ENCODE measurements around the gene CPXM1. TPM values are rescaled to one million over a fixed set of nuclear protein-coding genes. Genes with fewer than 3 reads are reported as not detected.
"Not testable (repeated sequence)": the region's sequence is repeated elsewhere in the genome, so short reads cannot be mapped to it uniquely, and the experiment has no call there.

The CPXM1 gene
- total and polyA plus RNA-seq, 2 donors (not counting 3 experiments of a cell fraction or from before 2014, with no cell fraction given): 18.9 to 20.3 TPM

- no peak overlapping the region for H3K9ac ChIP-seq (replicated peaks; ENCODE audit: extremely low read depth, insufficient read depth, low read length)
- dilution Hi-C loops (cut with MboI; ENCODE audit: extremely low pct_ligation_motif_present, low sequenced_read_pairs) (no loop called here), intact Hi-C loops (cut with micrococcal nuclease) (no loop called here)
- peaks cover 2% of the 10 kb centered on the region in 2 experiments for H3K27me3 ChIP-seq (ENCODE audit: control insufficient read depth in 2 of 2, insufficient read depth in 2 of 2, low read length in 2 of 2)
- CTCF ChIA-PET: no interaction called here
- no peak overlapping the region for H3K27ac ChIP-seq (ENCODE audit: insufficient read depth, low read depth, low read length)
- no peak for DNase-seq (ENCODE audit: low read depth, low spot score)
- no peaks in the 10 kb centered on the region for H4K20me1 ChIP-seq (replicated peaks; ENCODE audit: control insufficient read depth, extremely low read depth, insufficient read depth, low read length)
- no peaks in the 10 kb centered on the region for H3K9me3 ChIP-seq (replicated peaks; ENCODE audit: control insufficient read depth, insufficient read depth, low read length)
- FAIRE-seq: no peak
- TF ChIP-seq JUN (IDR thresholded peaks at IDR 0.05; ENCODE audit: borderline replicate concordance, insufficient read depth, insufficient read length, low read depth) (no peak), GATA2 (IDR thresholded peaks at IDR 0.05; ENCODE audit: insufficient read depth, insufficient read length, low read depth, low read length) (no peak), MAX (IDR thresholded peaks at IDR 0.05; ENCODE audit: insufficient read depth, insufficient read length) (no peak), CTCF (IDR thresholded peaks at IDR 0.05; ENCODE audit: extremely low read depth in 1 of 2, insufficient read depth in 1 of 2, low read depth in 1 of 2, low read length in 2 of 2) (no peak), EZH2 (IDR thresholded peaks at IDR 0.05; ENCODE audit: borderline replicate concordance, low read depth, low read length, severe bottlenecking) (no peak), MYC (IDR thresholded peaks at IDR 0.05; ENCODE audit: low read depth, low read length) (no peak), POLR2A (IDR thresholded peaks at IDR 0.05; ENCODE audit: low read depth, low read length) (no peak), POLR2AphosphoS5 (IDR thresholded peaks at IDR 0.05; ENCODE audit: insufficient read depth, low read depth, low read length) (no peak), FOS (IDR thresholded peaks at IDR 0.05; ENCODE audit: borderline replicate concordance, insufficient read depth, low read length) (no peak)
- H3K4me2 ChIP-seq (ENCODE audit: insufficient read depth, low read length): no peak overlapping the region
- no peak overlapping the region for H2AFZ ChIP-seq (ENCODE audit: low read depth, low read length)
- H3K79me2 ChIP-seq (ENCODE audit: control insufficient read depth, insufficient read depth, low read length): no peaks in the 10 kb centered on the region
- no peak overlapping the region for H3K4me3 ChIP-seq (replicated peaks in 1 of 3; ENCODE audit: insufficient read depth in 1 of 3, low read depth in 1 of 3, low read length in 3 of 3)
- BruUV-seq (replicated peaks): no TSS peak
- POLR2A ChIA-PET: interaction anchor here (0.7 kb wide), 1 partner anchor 303 kb away, joined by 3 read pairs; no protein-coding TSS in a partner anchor
- peaks cover 6% of the 10 kb centered on the region for H3K4me1 ChIP-seq (ENCODE audit: control insufficient read depth, extremely low read depth, insufficient read depth, low read length)
- H3K36me3 ChIP-seq (ENCODE audit: control insufficient read depth in 2 of 2, extremely low read depth in 1 of 2, insufficient read depth in 2 of 2, low read length in 2 of 2): peaks cover 0 to 2% of the 10 kb centered on the region in 2 experiments
- H3K9me1 ChIP-seq (replicated peaks; ENCODE audit: control insufficient read depth, extremely low read depth, insufficient read depth, low read length): no peaks in the 10 kb centered on the region
Measured at GRCh38 chr20:2833761-2834160, 33.3 kb upstream of the CPXM1 start.

- intact Hi-C loops (cut with micrococcal nuclease); H3K9me3 ChIP-seq (replicated peaks; ENCODE audit: control insufficient read depth, insufficient read depth, low read length); H3K36me3 ChIP-seq (ENCODE audit: control insufficient read depth in 2 of 2, extremely low read depth in 1 of 2, insufficient read depth in 2 of 2, low read length in 2 of 2); H2AFZ ChIP-seq (ENCODE audit: low read depth, low read length); H3K9me1 ChIP-seq (replicated peaks; ENCODE audit: control insufficient read depth, extremely low read depth, insufficient read depth, low read length); H4K20me1 ChIP-seq (replicated peaks; ENCODE audit: control insufficient read depth, extremely low read depth, insufficient read depth, low read length); H3K9ac ChIP-seq (replicated peaks; ENCODE audit: extremely low read depth, insufficient read depth, low read length); POLR2A ChIA-PET; FAIRE-seq; H3K79me2 ChIP-seq (ENCODE audit: control insufficient read depth, insufficient read depth, low read length); H3K27ac ChIP-seq (ENCODE audit: insufficient read depth, low read depth, low read length); dilution Hi-C loops (cut with MboI; ENCODE audit: extremely low pct_ligation_motif_present, low sequenced_read_pairs); H3K4me2 ChIP-seq (ENCODE audit: insufficient read depth, low read length); H3K4me1 ChIP-seq (ENCODE audit: control insufficient read depth, extremely low read depth, insufficient read depth, low read length); H3K4me3 ChIP-seq (replicated peaks in 1 of 3; ENCODE audit: insufficient read depth in 1 of 3, low read depth in 1 of 3, low read length in 3 of 3); DNase-seq (ENCODE audit: low read depth, low spot score); BruUV-seq (replicated peaks): not testable (repeated sequence)
- H3K27me3 ChIP-seq (ENCODE audit: control insufficient read depth in 2 of 2, insufficient read depth in 2 of 2, low read length in 2 of 2): peaks cover 3 to 26% of the 10 kb centered on the region in 2 experiments
- CTCF ChIA-PET: interaction anchor here (1.3 kb wide), 1 partner anchor 78 kb away, joined by 3 read pairs; no protein-coding TSS in a partner anchor
Measured at GRCh38 chr20:2831206-2831605, 30.8 kb upstream of the CPXM1 start.

Data from endothelial cell of umbilical vein (primary cell).